ENCODE data around the gene FN1. TPM values are rescaled to one million over a fixed set of nuclear protein-coding genes. Genes with fewer than 3 reads are reported as not detected.
A peak's percentile ranks its signal among the peaks of the same experiment; 100 is the strongest.

Gene FN1
- total RNA-seq, 1 experiment from 2014 or later: 11.1 TPM

GRCh38 chr2:215432759-215433594 lies 2.9 kb downstream of the FN1 start:
- Histone ChIP-seq H3K9me2 (ENCODE audit: insufficient read depth) (no peaks in the 10 kb centered on the region), H3K4me3 (replicated peaks in 1 of 2; ENCODE audit: low read depth in 1 of 2, low read length in 2 of 2) (no peak overlapping the region), H3K9ac (ENCODE audit: low read length) (no peak overlapping the region), H3K79me2 (ENCODE audit: insufficient read depth, low read length) (no peaks in the 10 kb centered on the region), H4K20me1 (ENCODE audit: insufficient read depth) (no peaks in the 10 kb centered on the region), H3K4me2 (ENCODE audit: low read length) (peak overlapping the region; percentile 86), H2AFZ (ENCODE audit: low read depth, low read length, poor library complexity, severe bottlenecking) (peak overlapping the region; percentile 29), H3K27ac (ENCODE audit: low read depth, low read length) (no peak overlapping the region), H3K27me3 (ENCODE audit: insufficient read depth, low read length) (peaks cover 11% of the 10 kb centered on the region; the same call in 1 of the 2 replicates), H3K9me3 (ENCODE audit: control insufficient read depth in 1 of 2, insufficient read depth in 1 of 2, low read depth in 1 of 2, low read length in 2 of 2) (no peaks in the 10 kb centered on the region), H3K4me1 (ENCODE audit: control insufficient read depth in 1 of 2, insufficient read depth in 2 of 2, low read length in 2 of 2) (peaks cover 20 to 37% of the 10 kb centered on the region in 2 experiments), H3K36me3 (ENCODE audit: control insufficient read depth in 1 of 2, insufficient read depth in 2 of 2, low read length in 2 of 2) (no peaks in the 10 kb centered on the region)
- intact Hi-C loops (cut with micrococcal nuclease): no loop called here
- BruUV-seq (replicated peaks): no TSS peak
- ATAC-seq (peak; percentile 4; the same call in 1 of the 2 replicates), DNase-seq (ENCODE audit: low read depth, low spot score) (no peak)
- no peak for TF ChIP-seq FOSL1 (IDR thresholded peaks at IDR 0.05; ENCODE audit: low read depth)
- no peak for TF ChIP-seq ZBTB33 (IDR thresholded peaks at IDR 0.05; ENCODE audit: extremely low read depth, insufficient replicate concordance, low read length)
- no peak for TF ChIP-seq RAD21 (IDR thresholded peaks at IDR 0.05; ENCODE audit: low read depth)
- no peak for TF ChIP-seq EGR1 (IDR thresholded peaks at IDR 0.05; ENCODE audit: low read depth)
- no peak for TF ChIP-seq ZFX (IDR thresholded peaks at IDR 0.05)
- TF ChIP-seq JUND (IDR thresholded peaks at IDR 0.05): no peak
- TF ChIP-seq EZH2phosphoT487 (IDR thresholded peaks at IDR 0.05; ENCODE audit: borderline replicate concordance): no peak
- TF ChIP-seq TCF7L2 (IDR thresholded peaks at IDR 0.05; ENCODE audit: borderline replicate concordance, extremely low read depth, insufficient read depth, insufficient read length): no peak
- no peak for TF ChIP-seq CTCF (IDR thresholded peaks at IDR 0.05 in 2 of 3, conservative IDR thresholded peaks at IDR 0.05 in 1 of 3; ENCODE audit: borderline replicate concordance in 1 of 3, insufficient read depth in 1 of 3, low read depth in 2 of 3, low read length in 2 of 3)
- ChIA-PET CTCF (no interaction called here), POLR2A (no interaction called here), RAD21 (ENCODE audit: low non-redundant PET in 1 of 2, low total read pairs in 2 of 2, uncharacterized antibody in 2 of 2, unreplicated experiment in 2 of 2) (no interaction called here)
